ENCODE data around the gene CDC42BPA. TPM values are rescaled to one million over a fixed set of nuclear protein-coding genes. Genes with fewer than 3 reads are reported as not detected.
"Not testable (repeated sequence)": the region's sequence is repeated elsewhere in the genome, so short reads cannot be mapped to it uniquely, and the experiment has no call there.

Gene CDC42BPA
- total and polyA plus RNA-seq, 3 donors from 2014 or later = 39.9 to 109 (median 105) TPM

DNA sequence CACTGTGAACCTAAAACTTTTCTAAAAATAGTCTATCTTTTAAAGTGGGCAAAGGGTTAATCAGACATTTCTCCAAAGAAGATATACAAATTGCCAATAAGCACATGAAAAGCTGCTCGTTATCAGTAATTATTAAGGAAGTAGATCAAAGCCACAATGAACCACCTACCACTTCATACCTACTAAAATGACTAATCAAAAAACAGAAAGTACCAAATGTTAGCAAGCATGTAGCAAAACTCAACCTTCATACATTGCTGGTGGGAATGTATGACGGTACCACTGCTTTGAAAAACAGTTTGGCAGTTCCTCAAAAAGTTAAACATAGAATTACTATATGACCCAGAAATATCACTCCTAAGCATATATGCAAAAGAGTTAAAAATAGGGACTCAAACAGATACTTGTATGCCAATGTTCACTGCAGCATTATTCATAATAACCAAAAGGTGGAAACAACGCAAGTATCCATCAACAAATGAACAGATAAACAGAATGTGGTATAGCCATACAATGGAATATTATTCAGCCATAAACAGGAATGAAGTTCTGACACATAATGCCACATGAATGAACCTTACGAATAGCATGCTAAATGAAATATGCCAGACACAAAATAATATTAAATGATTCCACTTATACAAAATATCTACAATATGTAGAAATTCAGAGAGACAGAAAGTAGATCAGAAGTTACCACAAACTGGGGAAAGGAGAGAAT lies 21.1 kb downstream of the CDC42BPA start:
- TF ChIP-seq, protein P1, sequence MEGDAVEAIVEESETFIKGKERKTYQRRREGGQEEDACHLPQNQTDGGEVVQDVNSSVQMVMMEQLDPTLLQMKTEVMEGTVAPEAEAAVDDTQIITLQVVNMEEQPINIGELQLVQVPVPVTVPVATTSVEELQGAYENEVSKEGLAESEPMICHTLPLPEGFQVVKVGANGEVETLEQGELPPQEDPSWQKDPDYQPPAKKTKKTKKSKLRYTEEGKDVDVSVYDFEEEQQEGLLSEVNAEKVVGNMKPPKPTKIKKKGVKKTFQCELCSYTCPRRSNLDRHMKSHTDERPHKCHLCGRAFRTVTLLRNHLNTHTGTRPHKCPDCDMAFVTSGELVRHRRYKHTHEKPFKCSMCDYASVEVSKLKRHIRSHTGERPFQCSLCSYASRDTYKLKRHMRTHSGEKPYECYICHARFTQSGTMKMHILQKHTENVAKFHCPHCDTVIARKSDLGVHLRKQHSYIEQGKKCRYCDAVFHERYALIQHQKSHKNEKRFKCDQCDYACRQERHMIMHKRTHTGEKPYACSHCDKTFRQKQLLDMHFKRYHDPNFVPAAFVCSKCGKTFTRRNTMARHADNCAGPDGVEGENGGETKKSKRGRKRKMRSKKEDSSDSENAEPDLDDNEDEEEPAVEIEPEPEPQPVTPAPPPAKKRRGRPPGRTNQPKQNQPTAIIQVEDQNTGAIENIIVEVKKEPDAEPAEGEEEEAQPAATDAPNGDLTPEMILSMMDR (IDR thresholded peaks at IDR 0.05) = no peak
- TF ChIP-seq POLR2A (IDR thresholded peaks at IDR 0.05) = no peak
- Histone ChIP-seq H3K27ac (no peak overlapping the region), H3K27me3 (no peaks in the 10 kb centered on the region), H3K36me3 (ENCODE audit: low read depth, missing control alignments) (no peaks in the 10 kb centered on the region), H3K4me1 (peaks cover 7% of the 10 kb centered on the region), H3K9me3 (no peaks in the 10 kb centered on the region), H3K4me3 (no peak overlapping the region)
- no peak for DNase-seq
- WGBS, 2 donors = 81 to 93% methylated on average over 4 of the region's 4 CpGs
- intact Hi-C loops (cut with DNase I; ENCODE audit: low total_unique reads) = no loop called here

DNA sequence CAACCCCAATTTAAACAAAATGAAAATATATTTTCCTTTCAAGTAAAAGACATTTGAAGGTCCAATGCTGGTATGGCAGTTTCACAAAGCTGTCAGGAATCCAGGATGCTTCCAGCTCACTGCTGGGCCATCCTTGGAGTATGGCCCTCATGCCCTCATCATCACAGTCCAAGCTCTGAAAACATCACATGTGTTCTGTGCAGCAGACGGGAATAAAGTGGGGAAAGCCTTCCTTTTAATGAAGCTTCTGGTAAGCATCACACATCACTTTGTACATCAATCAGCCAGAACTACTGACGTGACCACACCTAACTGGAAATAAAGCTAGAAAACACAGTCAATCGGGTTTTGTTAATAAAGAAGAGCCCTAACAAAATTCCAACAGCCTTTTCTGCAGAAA lies 22.7 kb downstream of the CDC42BPA start:
- TF ChIP-seq, protein P1 (IDR thresholded peaks at IDR 0.05) = no peak
- no peak for TF ChIP-seq POLR2A (IDR thresholded peaks at IDR 0.05)
- no peak for DNase-seq
- no peak overlapping the region for H3K4me3 ChIP-seq
- no peaks in the 10 kb centered on the region for H3K27me3 ChIP-seq
- WGBS, 2 donors = 80 to 82% methylated on average over 3 of the region's 3 CpGs
- no peak overlapping the region for H3K27ac ChIP-seq
- no peaks in the 10 kb centered on the region for H3K36me3 ChIP-seq (ENCODE audit: low read depth, missing control alignments)
- H3K4me1 ChIP-seq = peaks cover 7% of the 10 kb centered on the region
- H3K9me3 ChIP-seq = no peaks in the 10 kb centered on the region
- intact Hi-C loops (cut with DNase I; ENCODE audit: low total_unique reads) = no loop called here

DNA sequence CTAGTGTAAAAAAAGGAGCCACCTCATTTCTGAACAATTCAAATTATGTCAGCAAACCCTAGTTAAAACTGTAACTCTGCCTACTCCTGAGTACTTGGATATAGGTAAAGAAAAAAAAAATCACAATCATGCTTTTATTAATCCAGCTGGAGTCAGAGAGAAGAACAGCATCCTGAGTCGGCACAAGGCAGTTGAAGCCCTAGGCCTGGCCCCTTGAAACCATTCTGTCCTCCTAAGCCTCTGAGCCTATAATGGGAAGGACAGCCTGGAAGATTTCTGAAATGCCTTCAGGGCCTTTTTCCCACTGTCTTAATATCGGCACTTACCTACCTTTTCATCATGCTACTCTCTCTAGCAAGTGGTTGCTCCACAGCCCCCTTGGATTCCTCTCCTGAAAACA lies 32.5 kb downstream of the CDC42BPA start:
- no peaks in the 10 kb centered on the region for H3K9me3 ChIP-seq
- no peak for DNase-seq
- WGBS, 2 donors = 95 to 97% methylated on average over 2 of the region's 2 CpGs
- H3K4me1 ChIP-seq = no peaks in the 10 kb centered on the region
- intact Hi-C loops (cut with DNase I; ENCODE audit: low total_unique reads) = no loop called here
- no peak overlapping the region for H3K4me3 ChIP-seq
- TF ChIP-seq, protein P1 (IDR thresholded peaks at IDR 0.05) = no peak
- TF ChIP-seq POLR2A (IDR thresholded peaks at IDR 0.05) = no peak
- no peaks in the 10 kb centered on the region for H3K36me3 ChIP-seq (ENCODE audit: low read depth, missing control alignments)
- no peak overlapping the region for H3K27ac ChIP-seq
- H3K27me3 ChIP-seq = no peaks in the 10 kb centered on the region

DNA sequence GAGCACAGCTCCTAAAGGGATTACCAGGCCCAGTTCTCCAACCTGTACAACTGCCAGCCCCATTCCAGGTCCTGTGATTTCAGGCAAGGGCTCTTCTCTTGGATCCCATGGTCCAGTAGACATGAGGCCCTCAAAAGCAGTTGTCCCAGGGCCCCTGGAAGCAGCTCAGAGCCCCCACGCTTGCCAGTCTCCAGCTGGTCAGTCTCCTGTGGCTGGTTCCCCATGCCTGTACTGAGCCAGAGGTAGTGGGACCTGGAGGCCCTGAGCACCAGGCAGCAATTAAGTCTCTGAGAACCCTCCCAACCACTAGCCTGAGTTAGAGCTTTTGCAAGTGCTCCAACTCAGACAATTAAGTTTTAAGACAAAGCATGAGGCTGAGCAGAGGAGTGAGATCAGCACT lies 36.9 kb downstream of the CDC42BPA start:
- Histone ChIP-seq H3K9me3 (no peaks in the 10 kb centered on the region), H3K4me1 (no peaks in the 10 kb centered on the region), H3K4me3 (no peak overlapping the region), H3K36me3 (ENCODE audit: low read depth, missing control alignments) (no peaks in the 10 kb centered on the region), H3K27ac (no peak overlapping the region), H3K27me3 (no peaks in the 10 kb centered on the region)
- no peak for DNase-seq
- TF ChIP-seq, protein P1 (IDR thresholded peaks at IDR 0.05) = no peak
- TF ChIP-seq POLR2A (IDR thresholded peaks at IDR 0.05) = no peak
- intact Hi-C loops (cut with DNase I; ENCODE audit: low total_unique reads) = no loop called here
- WGBS, 2 donors = 100% methylated on average over 1 of the region's 1 CpG; no CpG with 5 or more reads in 1 of the 2 donors

DNA sequence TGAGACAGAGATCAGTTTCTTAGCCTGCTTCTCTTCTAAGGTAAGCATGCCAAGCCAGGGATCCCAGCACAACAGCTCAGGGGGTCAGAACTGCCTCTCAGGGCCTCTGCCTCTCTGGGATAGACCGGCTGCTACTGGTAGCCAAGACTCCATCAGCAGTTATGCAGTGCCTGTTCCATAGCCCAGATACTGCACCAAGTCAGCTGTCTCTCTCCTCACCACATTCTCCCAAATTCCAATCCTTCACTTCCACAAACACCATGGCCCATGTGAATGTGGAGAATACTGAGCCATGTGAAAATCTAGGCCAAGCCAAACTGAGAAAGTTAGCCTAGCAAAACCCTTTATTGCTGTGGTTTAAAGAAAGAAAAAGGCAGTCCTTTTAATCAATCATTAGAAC lies 37.5 kb downstream of the CDC42BPA start:
- no peak overlapping the region for H3K4me3 ChIP-seq
- intact Hi-C loops (cut with DNase I; ENCODE audit: low total_unique reads) = no loop called here
- no peaks in the 10 kb centered on the region for H3K36me3 ChIP-seq (ENCODE audit: low read depth, missing control alignments)
- WGBS, 2 donors = 96 to 100% methylated on average over 1 of the region's 1 CpG
- no peak for TF ChIP-seq POLR2A (IDR thresholded peaks at IDR 0.05)
- TF ChIP-seq, protein P1 (IDR thresholded peaks at IDR 0.05) = no peak
- no peak for DNase-seq
- no peaks in the 10 kb centered on the region for H3K27me3 ChIP-seq
- H3K27ac ChIP-seq = no peak overlapping the region
- H3K9me3 ChIP-seq = no peaks in the 10 kb centered on the region
- H3K4me1 ChIP-seq = no peaks in the 10 kb centered on the region

DNA sequence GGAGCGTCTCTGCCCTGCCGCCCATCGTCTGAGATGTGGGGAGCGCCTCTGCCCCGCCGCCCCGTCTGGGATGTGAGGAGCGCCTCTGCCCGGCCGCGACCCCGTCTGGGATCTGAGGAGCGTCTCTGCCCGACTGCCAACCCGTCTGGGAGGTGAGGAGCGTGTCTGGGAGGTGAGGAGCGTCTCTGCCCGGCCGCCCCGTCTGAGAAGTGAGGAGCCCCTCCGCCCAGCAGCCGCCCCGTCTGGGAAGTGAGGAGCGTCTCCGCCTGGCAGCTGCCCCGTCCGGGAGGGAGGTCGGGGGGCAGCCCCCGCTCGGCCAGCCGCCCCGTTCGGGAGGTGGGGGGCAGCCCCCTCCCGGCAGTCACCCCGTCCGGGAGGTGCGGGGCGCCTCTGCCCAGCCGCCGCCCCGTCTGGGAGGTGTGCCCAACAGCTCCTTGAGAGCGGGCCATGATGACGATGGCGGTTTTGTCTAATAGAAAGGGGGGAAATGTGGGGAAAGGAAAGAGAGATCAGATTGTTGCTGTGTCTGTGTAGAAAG lies 42.1 kb downstream of the CDC42BPA start:
- H3K4me1 ChIP-seq; H3K27me3 ChIP-seq; DNase-seq; H3K9me3 ChIP-seq; H3K27ac ChIP-seq; H3K4me3 ChIP-seq; H3K36me3 ChIP-seq (ENCODE audit: low read depth, missing control alignments); intact Hi-C loops (cut with DNase I; ENCODE audit: low total_unique reads): not testable (repeated sequence)
- 90 to 97% methylated on average over 15 to 35 of the region's 44 CpGs for WGBS, 2 donors

All from testis (tissue), 3 donors.